IPS DF 6.9 (cell line): ENCODE measurements around the gene TWSG1.
"Not testable (repeated sequence)": the region's sequence is repeated elsewhere in the genome, so short reads cannot be mapped to it uniquely, and the experiment has no call there.

Experiments
- DNase-seq: peaks from one replicate; pipeline ENCODE4 v3.0.0-alpha.2; 2013; ENCODE audit warnings: low read depth, low spot score
- H3K27ac ChIP-seq: one replicate; pipeline ENCODE4 v1.5.1; 2013; ENCODE audit warnings: low read length, control low read depth
- H3K27me3 ChIP-seq: 2 replicates; pipeline ENCODE4 v1.6.1; 2013; ENCODE audit warnings: mild to moderate bottlenecking, low read length; ENCODE audit not compliant: control insufficient read depth, insufficient read depth
- H3K36me3 ChIP-seq: 2 replicates; pipeline ENCODE4 v1.6.1; 2013; ENCODE audit warnings: low read length; ENCODE audit not compliant: control insufficient read depth, insufficient read depth
- H3K4me1 ChIP-seq: 2 replicates; pipeline ENCODE4 v1.6.1; 2013; ENCODE audit warnings: low read length; ENCODE audit not compliant: control insufficient read depth, insufficient read depth
- H3K4me3 ChIP-seq: 2 replicates; pipeline ENCODE4 v1.5.1; 2013; ENCODE audit warnings: mild to moderate bottlenecking, low read length
- H3K9me3 ChIP-seq: 2 replicates; pipeline ENCODE4 v1.6.1; 2013; ENCODE audit warnings: low read length, inconsistent platforms; ENCODE audit not compliant: control insufficient read depth, insufficient read depth
- WGBS: extraction: QIAGEN DNeasy Blood & Tissue Kit; methylation state at CpG from one replicate; pipeline ENCODE4 v1.1.7; 2013; ENCODE audit warnings: mixed read lengths, missing lambda C conversion rate; ENCODE audit not compliant: insufficient read length, insufficient coverage; 5-methylcytosine and 5-hydroxymethylcytosine counted together

TWSG1 gene

GRCh38 chr18:9422816-9423519 is 88.4 kb downstream of the TWSG1 start:
- Histone ChIP-seq H3K4me1 (no peaks in the 10 kb centered on the region), H3K4me3 (no peak overlapping the region), H3K27me3 (no peaks in the 10 kb centered on the region), H3K9me3 (no peaks in the 10 kb centered on the region), H3K36me3 (no peaks in the 10 kb centered on the region), H3K27ac (no peak overlapping the region)
- no CpG with 5 or more reads among the region's 6 CpGs for WGBS
- no peak for DNase-seq

DNA sequence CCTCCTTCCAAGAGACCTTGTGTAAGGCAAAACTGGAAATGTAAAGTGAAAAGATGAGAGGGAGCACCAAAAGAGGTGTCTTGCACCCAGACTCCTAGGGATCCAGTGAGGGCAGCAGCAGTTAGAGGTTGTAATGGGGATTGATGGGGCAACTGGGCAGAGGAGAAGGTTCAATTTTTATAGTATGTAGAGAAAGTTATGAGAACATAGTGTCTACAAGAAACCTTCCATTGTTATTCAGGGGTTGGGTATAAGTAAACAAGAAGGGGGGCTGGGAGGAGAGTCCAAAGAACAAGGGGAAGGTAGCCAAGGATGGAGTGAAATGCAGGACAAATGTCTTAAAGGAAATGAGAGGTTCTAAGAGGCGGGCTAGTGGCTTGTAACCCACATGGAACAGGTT is 89.1 kb downstream of the TWSG1 start:
- not testable (repeated sequence) for H3K9me3 ChIP-seq, DNase-seq, H3K27ac ChIP-seq, H3K36me3 ChIP-seq, H3K4me3 ChIP-seq, H3K4me1 ChIP-seq, H3K27me3 ChIP-seq
- no CpG with 5 or more reads among the region's 1 CpG for WGBS

DNA sequence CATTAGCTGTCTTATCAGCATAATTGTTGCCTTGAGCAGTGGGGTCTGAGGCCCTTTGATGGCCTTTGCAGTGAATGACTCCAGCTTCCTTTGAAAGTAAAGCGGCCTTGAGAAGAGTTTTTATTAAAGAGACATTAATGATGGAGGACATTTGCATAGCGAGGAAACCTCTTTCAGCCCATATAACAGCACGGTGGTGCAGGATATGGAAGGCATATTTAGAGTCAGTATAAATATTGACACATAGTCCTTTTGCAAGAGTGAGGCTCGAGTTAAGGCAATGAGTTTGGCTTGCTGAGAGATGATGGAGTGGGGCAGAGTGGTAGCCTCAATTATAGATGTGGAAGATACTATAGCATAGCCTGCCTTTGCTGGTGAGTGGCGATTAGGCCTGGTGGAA is 89.7 kb downstream of the TWSG1 start:
- H3K36me3 ChIP-seq, H3K9me3 ChIP-seq, H3K4me3 ChIP-seq, DNase-seq, H3K27me3 ChIP-seq, H3K4me1 ChIP-seq, H3K27ac ChIP-seq: not testable (repeated sequence)
- WGBS: no CpG with 5 or more reads among the region's 5 CpGs

DNA sequence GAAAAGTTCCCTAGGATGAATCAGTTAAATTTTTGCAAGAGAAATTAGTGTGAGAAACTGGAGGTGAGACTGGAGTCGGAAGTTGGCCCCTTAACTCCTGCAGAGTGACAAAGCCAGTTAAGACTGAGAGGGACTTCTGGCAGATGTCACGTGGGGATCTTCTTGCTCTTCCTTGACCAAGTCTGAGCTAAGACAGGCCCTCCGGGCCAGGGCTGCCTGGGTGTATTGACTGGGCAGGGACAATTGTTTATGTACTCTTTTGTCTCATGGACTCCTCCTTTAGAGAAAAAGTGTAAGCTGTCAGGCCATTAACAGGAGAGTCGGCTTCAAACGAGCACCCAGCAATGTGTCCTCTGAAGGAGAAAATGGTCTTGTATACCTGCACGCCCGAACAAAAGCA is 92.2 kb downstream of the TWSG1 start:
- no peak for DNase-seq
- WGBS: no CpG with 5 or more reads among the region's 7 CpGs
- no peak overlapping the region for H3K4me3 ChIP-seq
- no peaks in the 10 kb centered on the region for H3K36me3 ChIP-seq
- H3K27me3 ChIP-seq: no peaks in the 10 kb centered on the region
- H3K4me1 ChIP-seq: no peaks in the 10 kb centered on the region
- no peak overlapping the region for H3K27ac ChIP-seq
- H3K9me3 ChIP-seq: no peaks in the 10 kb centered on the region

GRCh38 chr18:9428301-9428706 is 93.7 kb downstream of the TWSG1 start:
- WGBS: no CpG with 5 or more reads among the region's 11 CpGs
- DNase-seq: no peak
- H3K27ac ChIP-seq: no peak overlapping the region
- H3K27me3 ChIP-seq: no peaks in the 10 kb centered on the region
- H3K36me3 ChIP-seq: no peaks in the 10 kb centered on the region
- no peaks in the 10 kb centered on the region for H3K9me3 ChIP-seq
- no peak overlapping the region for H3K4me3 ChIP-seq
- no peaks in the 10 kb centered on the region for H3K4me1 ChIP-seq

GRCh38 chr18:9428862-9429661 is 94.5 kb downstream of the TWSG1 start:
- H3K27ac ChIP-seq: no peak overlapping the region
- no peak for DNase-seq
- H3K36me3 ChIP-seq: no peaks in the 10 kb centered on the region
- no peak overlapping the region for H3K4me3 ChIP-seq
- no peaks in the 10 kb centered on the region; the same call in 1 of the 2 replicates for H3K4me1 ChIP-seq
- no peaks in the 10 kb centered on the region for H3K27me3 ChIP-seq
- H3K9me3 ChIP-seq: no peaks in the 10 kb centered on the region
- no CpG with 5 or more reads among the region's 6 CpGs for WGBS

DNA sequence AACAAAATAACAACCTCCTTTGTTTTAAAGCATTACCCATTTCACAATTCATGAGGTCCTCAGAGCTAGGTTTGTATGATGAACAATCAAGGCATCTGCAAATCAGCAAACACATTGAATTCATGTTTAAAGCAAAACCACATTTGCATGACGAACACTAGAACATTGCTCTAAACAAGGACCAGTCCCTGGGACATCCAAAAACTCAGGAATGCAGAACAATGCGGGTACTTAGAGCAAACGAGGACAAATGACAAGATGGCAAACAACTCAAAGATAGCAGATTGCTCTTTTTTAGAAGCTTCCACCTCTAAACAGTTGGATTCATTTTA is 95.1 kb downstream of the TWSG1 start:
- no peak for DNase-seq
- H3K27me3 ChIP-seq: no peaks in the 10 kb centered on the region
- no peaks in the 10 kb centered on the region for H3K36me3 ChIP-seq
- H3K4me3 ChIP-seq: no peak overlapping the region
- WGBS: no CpG with 5 or more reads among the region's 3 CpGs
- no peak overlapping the region for H3K27ac ChIP-seq
- no peaks in the 10 kb centered on the region for H3K9me3 ChIP-seq
- no peaks in the 10 kb centered on the region; the same call in 1 of the 2 replicates for H3K4me1 ChIP-seq

DNA sequence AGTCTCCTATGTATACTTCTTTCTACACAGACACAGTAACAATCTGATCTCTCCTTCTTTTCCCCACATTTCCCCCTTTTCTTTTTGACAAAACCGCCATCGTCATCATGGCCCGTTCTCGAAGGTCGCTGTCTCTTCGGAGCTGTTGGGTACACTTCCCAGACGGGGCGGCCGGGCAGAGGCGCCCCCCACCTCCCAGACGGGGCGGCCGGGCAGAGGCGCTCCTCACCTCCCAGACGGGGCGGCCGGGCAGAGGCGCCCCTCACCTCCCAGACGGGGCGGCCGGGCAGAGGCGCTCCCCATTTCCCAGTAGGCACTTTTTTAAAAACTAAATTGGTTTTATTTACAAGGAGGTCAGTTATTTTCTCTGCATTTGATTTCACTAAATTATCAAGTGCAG is 95.7 kb downstream of the TWSG1 start:
- H3K27me3 ChIP-seq, DNase-seq, H3K9me3 ChIP-seq, H3K4me3 ChIP-seq, H3K27ac ChIP-seq, H3K4me1 ChIP-seq, H3K36me3 ChIP-seq: not testable (repeated sequence)
- WGBS: no CpG with 5 or more reads among the region's 22 CpGs

DNA sequence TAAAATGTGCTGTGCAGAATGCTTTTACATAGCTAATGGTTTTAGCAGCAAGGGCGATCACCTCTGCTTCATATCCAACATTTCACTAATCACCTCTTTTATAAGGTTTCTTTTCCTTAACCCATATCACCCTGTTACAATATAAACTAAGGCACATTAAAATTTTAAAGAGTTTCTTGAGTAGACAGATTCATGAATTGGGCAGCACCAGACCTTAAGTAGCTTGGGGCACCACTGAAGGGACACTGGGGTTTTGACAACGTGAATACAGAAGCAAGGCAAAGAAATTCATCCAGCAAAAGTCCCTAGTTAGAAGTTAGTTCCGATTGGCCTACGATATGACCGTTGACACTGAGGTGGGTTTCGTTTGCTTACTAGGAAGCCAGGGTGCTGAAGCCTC is 96.7 kb downstream of the TWSG1 start:
- Histone ChIP-seq H3K4me1 (no peaks in the 10 kb centered on the region; the same call in 1 of the 2 replicates), H3K27me3 (no peaks in the 10 kb centered on the region), H3K4me3 (no peak overlapping the region), H3K36me3 (no peaks in the 10 kb centered on the region), H3K27ac (no peak overlapping the region), H3K9me3 (no peaks in the 10 kb centered on the region)
- DNase-seq: no peak
- WGBS: no CpG with 5 or more reads among the region's 6 CpGs

- DNase-seq, H3K4me3 ChIP-seq, H3K9me3 ChIP-seq, H3K27me3 ChIP-seq, H3K4me1 ChIP-seq, H3K36me3 ChIP-seq, H3K27ac ChIP-seq: not testable (repeated sequence)
- WGBS: no CpG with 5 or more reads among the region's 10 CpGs
Measured at GRCh38 chr18:9433122-9433521, 98.5 kb downstream of the TWSG1 start.

- H3K27ac ChIP-seq: no peak overlapping the region
- H3K27me3 ChIP-seq: no peaks in the 10 kb centered on the region
- no peaks in the 10 kb centered on the region for H3K9me3 ChIP-seq
- H3K4me1 ChIP-seq: no peaks in the 10 kb centered on the region; the same call in 1 of the 2 replicates
- no peaks in the 10 kb centered on the region for H3K36me3 ChIP-seq
- no peak overlapping the region for H3K4me3 ChIP-seq
- no peak for DNase-seq
- WGBS: no CpG with 5 or more reads among the region's 10 CpGs
Measured at GRCh38 chr18:9433671-9434121, 99.1 kb downstream of the TWSG1 start.
